A673 (cell line): Measurements from ENCODE around the gene EXOSC3. TPM values are rescaled to one million over a fixed set of nuclear protein-coding genes. Genes with fewer than 3 reads are reported as not detected.

Experiments
- BruUV-seq: library from RNA; stranded (reverse); fragments of 400-500 nt; replicated peaks from 2 replicates; lab custom pipeline; 2021; lab: Mats Ljungman, UMichigan
- CTCF ChIA-PET: fragments of 300-600 bp; sonication (Branson Sonifier 250); formaldehyde crosslinking; loops from one replicate; lab custom pipeline; 2022; ENCODE audit warnings: antibody characterized with exemption; lab: Charles Lee
- POLR2A ChIA-PET: fragments of 300-600 bp; sonication (Branson Sonifier 250); formaldehyde crosslinking; loops from one replicate; lab custom pipeline; 2022; ENCODE audit warnings: antibody characterized with exemption; ENCODE audit not compliant: low non-redundant PET; lab: Charles Lee
- DNase-seq: peaks from one replicate; pipeline ENCODE4 v3.0.0-alpha.2; 2015; ENCODE audit warnings: low spot score
- H3K27ac ChIP-seq: fragments of 200-600 bp; sonication (generic); 2 replicates; pipeline ENCODE4 v1.5.1; 2016; ENCODE audit warnings: mixed run types, low read depth, mild to moderate bottlenecking, mixed read lengths, antibody characterized with exemption, low read length; ENCODE audit not compliant: poor library complexity, severe bottlenecking
- H3K27me3 ChIP-seq: fragments of 200-600 bp; sonication (generic); replicated peaks from 2 replicates; pipeline ENCODE4 v1.6.1; 2017; ENCODE audit warnings: mixed run types, low read depth, mild to moderate bottlenecking, mixed read lengths, antibody characterized with exemption, low read length; ENCODE audit not compliant: insufficient read depth, poor library complexity
- H3K36me3 ChIP-seq: fragments of 200-600 bp; sonication (generic); 2 replicates; pipeline ENCODE4 v1.6.1; 2016; ENCODE audit warnings: mixed run types, mild to moderate bottlenecking, mixed read lengths, antibody characterized with exemption, low read length; ENCODE audit not compliant: insufficient read depth, poor library complexity, severe bottlenecking
- H3K4me1 ChIP-seq: fragments of 200-600 bp; sonication (generic); 2 replicates; pipeline ENCODE4 v1.6.1; 2017; ENCODE audit warnings: mixed run types, mild to moderate bottlenecking, mixed read lengths, antibody characterized with exemption, low read length; ENCODE audit not compliant: insufficient read depth, poor library complexity, severe bottlenecking
- H3K4me3 ChIP-seq: fragments of 200-600 bp; sonication (generic); 2 replicates; pipeline ENCODE4 v1.5.1; 2016; ENCODE audit warnings: low read depth, mixed run types, mild to moderate bottlenecking, mixed read lengths, low read length; ENCODE audit not compliant: poor library complexity, severe bottlenecking
- H3K9me3 ChIP-seq: fragments of 200-600 bp; sonication (generic); 2 replicates; pipeline ENCODE4 v1.6.1; 2016; ENCODE audit warnings: mixed run types, low read depth, mild to moderate bottlenecking, mixed read lengths, antibody characterized with exemption, low read length; ENCODE audit not compliant: poor library complexity, severe bottlenecking
- EZH2 ChIP-seq: fragments of 200-600 bp; sonication (generic); IDR thresholded peaks from 2 replicates; pipeline ENCODE4 v1.6.1; 2017; ENCODE audit warnings: borderline replicate concordance, low read depth, mild to moderate bottlenecking, mixed read lengths, antibody characterized with exemption, low read length; ENCODE audit not compliant: poor library complexity, severe bottlenecking
- intact Hi-C: fragments of 100-400 bp; cut with micrococcal nuclease; formaldehyde crosslinking; loops from one replicate; pipeline ENCODE4 v1.10.0; 2022; ENCODE audit not compliant: unreplicated experiment
- total RNA-seq: library from RNA; stranded (reverse); gene quantifications from 2 replicates; pipeline ENCODE4 v1.2.3, GENCODE V29; 2021
- TF ChIP-seq, protein P1 (sequence below): fragments of 300-800, 200-600 bp; sonication (generic); conservative IDR thresholded peaks from 2 replicates; pipeline ENCODE4 v1.5.1; 2017; ENCODE audit warnings: low read depth, mild to moderate bottlenecking, antibody characterized with exemption, low read length, moderate library complexity, mixed read lengths

EXOSC3 gene
- total RNA-seq, 1 experiment from 2014 or later, result 89.6 TPM

GRCh38 chr9:37760416-37761161, 24.3 kb downstream of the EXOSC3 start:
- Histone ChIP-seq H3K9me3 (no peaks in the 10 kb centered on the region), H3K4me1 (no peaks in the 10 kb centered on the region), H3K27me3 (no peaks in the 10 kb centered on the region), H3K27ac (no peak overlapping the region), H3K4me3 (no peak overlapping the region), H3K36me3 (no peaks in the 10 kb centered on the region)
- no peak for DNase-seq
- TF ChIP-seq EZH2, result no peak
- CTCF ChIA-PET, result no interaction called here
- no TSS peak for BruUV-seq
- intact Hi-C loops, result no loop called here
- POLR2A ChIA-PET, result no interaction called here

GRCh38 chr9:37758747-37759146, 26.1 kb downstream of the EXOSC3 start:
- no peaks in the 10 kb centered on the region for H3K9me3 ChIP-seq
- H3K4me1 ChIP-seq, result no peaks in the 10 kb centered on the region
- no peak for DNase-seq
- intact Hi-C loops, result no loop called here
- ChIA-PET CTCF (no interaction called here), POLR2A (no interaction called here)
- no peaks in the 10 kb centered on the region for H3K36me3 ChIP-seq
- no peak overlapping the region for H3K4me3 ChIP-seq
- no TSS peak for BruUV-seq
- H3K27ac ChIP-seq, result no peak overlapping the region
- H3K27me3 ChIP-seq, result no peaks in the 10 kb centered on the region
- no peak for TF ChIP-seq EZH2

- H3K27me3 ChIP-seq, result no peaks in the 10 kb centered on the region
- ChIA-PET CTCF (no interaction called here), POLR2A (no interaction called here)
- no peaks in the 10 kb centered on the region for H3K9me3 ChIP-seq
- peak within 1 kb of the TSS; percentile 53 for H3K27ac ChIP-seq
- no peaks in the 10 kb centered on the region for H3K4me1 ChIP-seq
- H3K4me3 ChIP-seq, result peak within 1 kb of the TSS; percentile 60
- TF ChIP-seq EZH2, result no peak
- TF ChIP-seq, protein P1, sequence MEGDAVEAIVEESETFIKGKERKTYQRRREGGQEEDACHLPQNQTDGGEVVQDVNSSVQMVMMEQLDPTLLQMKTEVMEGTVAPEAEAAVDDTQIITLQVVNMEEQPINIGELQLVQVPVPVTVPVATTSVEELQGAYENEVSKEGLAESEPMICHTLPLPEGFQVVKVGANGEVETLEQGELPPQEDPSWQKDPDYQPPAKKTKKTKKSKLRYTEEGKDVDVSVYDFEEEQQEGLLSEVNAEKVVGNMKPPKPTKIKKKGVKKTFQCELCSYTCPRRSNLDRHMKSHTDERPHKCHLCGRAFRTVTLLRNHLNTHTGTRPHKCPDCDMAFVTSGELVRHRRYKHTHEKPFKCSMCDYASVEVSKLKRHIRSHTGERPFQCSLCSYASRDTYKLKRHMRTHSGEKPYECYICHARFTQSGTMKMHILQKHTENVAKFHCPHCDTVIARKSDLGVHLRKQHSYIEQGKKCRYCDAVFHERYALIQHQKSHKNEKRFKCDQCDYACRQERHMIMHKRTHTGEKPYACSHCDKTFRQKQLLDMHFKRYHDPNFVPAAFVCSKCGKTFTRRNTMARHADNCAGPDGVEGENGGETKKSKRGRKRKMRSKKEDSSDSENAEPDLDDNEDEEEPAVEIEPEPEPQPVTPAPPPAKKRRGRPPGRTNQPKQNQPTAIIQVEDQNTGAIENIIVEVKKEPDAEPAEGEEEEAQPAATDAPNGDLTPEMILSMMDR, result no peak
- TSS peak; percentile 86 for BruUV-seq
- peak; percentile 84 for DNase-seq
- intact Hi-C loops, result no loop called here
- H3K36me3 ChIP-seq, result no peaks in the 10 kb centered on the region
Measured at GRCh38 chr9:37753489-37754190, 31.2 kb downstream of the EXOSC3 start, which contains the start of gene TRMT10B. Gene TRMT10B (plus strand): TSS chr9:37753805. CDS start chr9:37761932, 8,127 bp downstream.
